Upper lobe of left lung (tissue), 4 donors: ENCODE data around the gene VSTM5.

Source experiments
- POLR2A ChIP-seq, 4 donors: fragments of 450-650 bp; IDR thresholded peaks; one replicate each; pipeline ENCODE4 v1.5.1; 2016 to 2017; ENCODE audit warnings: antibody characterized with exemption in 4 of 4, mild to moderate bottlenecking in 2 of 4
- TF ChIP-seq, protein P1 (sequence below), 6 experiments: fragments of 450-650 bp in 4 of 6; fragments of 200-600 bp in 2 of 6; sonication (generic) in 2 of 6; IDR thresholded peaks; one replicate each; pipeline ENCODE4 v1.5.1; 2016 to 2019; ENCODE audit warnings: antibody characterized with exemption in 6 of 6

DNA sequence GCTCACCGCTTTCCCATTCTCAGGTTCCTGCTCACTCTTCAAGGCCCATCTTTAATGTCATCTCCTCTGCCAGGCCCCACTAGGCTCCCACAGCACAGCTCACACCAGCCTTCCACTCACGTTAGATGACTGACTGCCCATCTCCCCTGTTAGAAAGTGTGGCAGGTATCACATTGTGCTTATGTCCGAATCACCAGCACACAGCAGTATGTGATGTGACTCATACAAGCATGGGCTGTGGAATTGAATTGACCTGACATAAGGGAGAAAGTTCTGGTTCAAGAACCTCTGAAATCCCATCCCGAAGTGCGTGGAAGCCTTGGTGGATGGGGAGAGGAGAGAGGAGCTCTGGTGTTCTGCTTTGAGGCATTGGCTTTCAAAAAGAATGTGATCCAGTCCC is 6.5 kb downstream of the VSTM5 start:
- TF ChIP-seq POLR2A (IDR thresholded peaks at IDR 0.05) = no peak
- TF ChIP-seq, protein P1, sequence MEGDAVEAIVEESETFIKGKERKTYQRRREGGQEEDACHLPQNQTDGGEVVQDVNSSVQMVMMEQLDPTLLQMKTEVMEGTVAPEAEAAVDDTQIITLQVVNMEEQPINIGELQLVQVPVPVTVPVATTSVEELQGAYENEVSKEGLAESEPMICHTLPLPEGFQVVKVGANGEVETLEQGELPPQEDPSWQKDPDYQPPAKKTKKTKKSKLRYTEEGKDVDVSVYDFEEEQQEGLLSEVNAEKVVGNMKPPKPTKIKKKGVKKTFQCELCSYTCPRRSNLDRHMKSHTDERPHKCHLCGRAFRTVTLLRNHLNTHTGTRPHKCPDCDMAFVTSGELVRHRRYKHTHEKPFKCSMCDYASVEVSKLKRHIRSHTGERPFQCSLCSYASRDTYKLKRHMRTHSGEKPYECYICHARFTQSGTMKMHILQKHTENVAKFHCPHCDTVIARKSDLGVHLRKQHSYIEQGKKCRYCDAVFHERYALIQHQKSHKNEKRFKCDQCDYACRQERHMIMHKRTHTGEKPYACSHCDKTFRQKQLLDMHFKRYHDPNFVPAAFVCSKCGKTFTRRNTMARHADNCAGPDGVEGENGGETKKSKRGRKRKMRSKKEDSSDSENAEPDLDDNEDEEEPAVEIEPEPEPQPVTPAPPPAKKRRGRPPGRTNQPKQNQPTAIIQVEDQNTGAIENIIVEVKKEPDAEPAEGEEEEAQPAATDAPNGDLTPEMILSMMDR (IDR thresholded peaks at IDR 0.05) = no peak
